ENCODE results near the gene ST6GALNAC5.

DNA sequence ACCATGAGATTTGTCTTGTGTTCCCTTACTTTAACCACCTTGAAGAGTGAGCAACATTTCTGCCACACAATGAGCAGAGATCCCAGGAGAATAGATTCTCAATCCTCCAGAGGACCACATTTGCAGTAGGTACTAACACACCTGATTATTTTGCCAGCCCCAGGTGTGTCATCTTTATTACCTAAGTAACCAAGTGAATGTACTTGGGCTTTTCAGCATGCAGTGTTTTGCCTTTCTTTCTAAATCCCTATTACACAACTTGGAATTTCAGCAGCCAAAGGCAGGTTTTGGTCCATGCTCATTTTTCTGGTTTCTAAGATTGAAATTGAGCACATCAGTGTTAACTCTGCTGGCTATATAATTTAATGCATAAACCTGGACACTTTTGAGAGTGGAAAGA, 43.2 kb upstream of the ST6GALNAC5 start:
- no peak for TF ChIP-seq ZNF121 (tag by site-specific recombination; IDR thresholded peaks at IDR 0.05)
- TF ChIP-seq, protein P1, sequence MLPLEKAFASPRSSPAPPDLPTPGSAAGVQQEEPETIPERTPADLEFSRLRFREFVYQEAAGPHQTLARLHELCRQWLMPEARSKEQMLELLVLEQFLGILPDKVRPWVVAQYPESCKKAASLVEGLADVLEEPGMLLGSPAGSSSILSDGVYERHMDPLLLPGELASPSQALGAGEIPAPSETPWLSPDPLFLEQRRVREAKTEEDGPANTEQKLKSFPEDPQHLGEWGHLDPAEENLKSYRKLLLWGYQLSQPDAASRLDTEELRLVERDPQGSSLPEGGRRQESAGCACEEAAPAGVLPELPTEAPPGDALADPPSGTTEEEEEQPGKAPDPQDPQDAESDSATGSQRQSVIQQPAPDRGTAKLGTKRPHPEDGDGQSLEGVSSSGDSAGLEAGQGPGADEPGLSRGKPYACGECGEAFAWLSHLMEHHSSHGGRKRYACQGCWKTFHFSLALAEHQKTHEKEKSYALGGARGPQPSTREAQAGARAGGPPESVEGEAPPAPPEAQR (tag by site-specific recombination; IDR thresholded peaks at IDR 0.05): no peak
- TF ChIP-seq, protein P2, sequence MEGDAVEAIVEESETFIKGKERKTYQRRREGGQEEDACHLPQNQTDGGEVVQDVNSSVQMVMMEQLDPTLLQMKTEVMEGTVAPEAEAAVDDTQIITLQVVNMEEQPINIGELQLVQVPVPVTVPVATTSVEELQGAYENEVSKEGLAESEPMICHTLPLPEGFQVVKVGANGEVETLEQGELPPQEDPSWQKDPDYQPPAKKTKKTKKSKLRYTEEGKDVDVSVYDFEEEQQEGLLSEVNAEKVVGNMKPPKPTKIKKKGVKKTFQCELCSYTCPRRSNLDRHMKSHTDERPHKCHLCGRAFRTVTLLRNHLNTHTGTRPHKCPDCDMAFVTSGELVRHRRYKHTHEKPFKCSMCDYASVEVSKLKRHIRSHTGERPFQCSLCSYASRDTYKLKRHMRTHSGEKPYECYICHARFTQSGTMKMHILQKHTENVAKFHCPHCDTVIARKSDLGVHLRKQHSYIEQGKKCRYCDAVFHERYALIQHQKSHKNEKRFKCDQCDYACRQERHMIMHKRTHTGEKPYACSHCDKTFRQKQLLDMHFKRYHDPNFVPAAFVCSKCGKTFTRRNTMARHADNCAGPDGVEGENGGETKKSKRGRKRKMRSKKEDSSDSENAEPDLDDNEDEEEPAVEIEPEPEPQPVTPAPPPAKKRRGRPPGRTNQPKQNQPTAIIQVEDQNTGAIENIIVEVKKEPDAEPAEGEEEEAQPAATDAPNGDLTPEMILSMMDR (tag by site-specific recombination; IDR thresholded peaks at IDR 0.05): no peak
- no peak for TF ChIP-seq MYNN (tag by site-specific recombination; IDR thresholded peaks at IDR 0.05; ENCODE audit: borderline replicate concordance)
- no peak for TF ChIP-seq TCF7L2 (IDR thresholded peaks at IDR 0.05; ENCODE audit: borderline replicate concordance, low read depth, low read length)
- TF ChIP-seq, protein P3, sequence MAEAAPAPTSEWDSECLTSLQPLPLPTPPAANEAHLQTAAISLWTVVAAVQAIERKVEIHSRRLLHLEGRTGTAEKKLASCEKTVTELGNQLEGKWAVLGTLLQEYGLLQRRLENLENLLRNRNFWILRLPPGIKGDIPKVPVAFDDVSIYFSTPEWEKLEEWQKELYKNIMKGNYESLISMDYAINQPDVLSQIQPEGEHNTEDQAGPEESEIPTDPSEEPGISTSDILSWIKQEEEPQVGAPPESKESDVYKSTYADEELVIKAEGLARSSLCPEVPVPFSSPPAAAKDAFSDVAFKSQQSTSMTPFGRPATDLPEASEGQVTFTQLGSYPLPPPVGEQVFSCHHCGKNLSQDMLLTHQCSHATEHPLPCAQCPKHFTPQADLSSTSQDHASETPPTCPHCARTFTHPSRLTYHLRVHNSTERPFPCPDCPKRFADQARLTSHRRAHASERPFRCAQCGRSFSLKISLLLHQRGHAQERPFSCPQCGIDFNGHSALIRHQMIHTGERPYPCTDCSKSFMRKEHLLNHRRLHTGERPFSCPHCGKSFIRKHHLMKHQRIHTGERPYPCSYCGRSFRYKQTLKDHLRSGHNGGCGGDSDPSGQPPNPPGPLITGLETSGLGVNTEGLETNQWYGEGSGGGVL (tag by site-specific recombination; IDR thresholded peaks at IDR 0.05): no peak
- no peak for TF ChIP-seq KLF1 (tag by site-specific recombination; IDR thresholded peaks at IDR 0.05)
- TF ChIP-seq ZNF311 (tag by site-specific recombination; IDR thresholded peaks at IDR 0.05; ENCODE audit: borderline replicate concordance): no peak
- TF ChIP-seq, protein P4, sequence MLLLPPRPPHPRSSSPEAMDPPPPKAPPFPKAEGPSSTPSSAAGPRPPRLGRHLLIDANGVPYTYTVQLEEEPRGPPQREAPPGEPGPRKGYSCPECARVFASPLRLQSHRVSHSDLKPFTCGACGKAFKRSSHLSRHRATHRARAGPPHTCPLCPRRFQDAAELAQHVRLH (tag by site-specific recombination; IDR thresholded peaks at IDR 0.05): no peak
